Measurements from ENCODE around the gene KIAA0586. TPM values are rescaled to one million over a fixed set of nuclear protein-coding genes. Genes with fewer than 3 reads are reported as not detected.

The KIAA0586 gene
- total RNA-seq, 2 experiments from 2014 or later = 40.4 to 41.8 TPM

Other genes starting within 250 kb of the KIAA0586 start
- 10 to 100 TPM; 29.5 to 29.7 TPM for gene ACTR10, start 227.6 kb upstream of the KIAA0586 start, total RNA-seq
- gene PSMA3, start 182.9 kb upstream of the KIAA0586 start, total RNA-seq = 100 to 1,000 TPM; 399 to 424 TPM
- gene ARID4A, start 129.2 kb upstream of the KIAA0586 start, total RNA-seq = 10 to 100 TPM; 18.9 to 20.4 TPM
- not detected for gene TOMM20L, start 31.8 kb upstream of the KIAA0586 start, total RNA-seq
- gene TIMM9, start 188 bp upstream of the KIAA0586 start, total RNA-seq = 10 to 100 TPM; 60.7 to 64.4 TPM
- gene DACT1, start 210.2 kb downstream of the KIAA0586 start, total RNA-seq = 1 to 10 TPM; 4.0 to 5.2 TPM